ENCODE results near the gene CTNS.

DNA sequence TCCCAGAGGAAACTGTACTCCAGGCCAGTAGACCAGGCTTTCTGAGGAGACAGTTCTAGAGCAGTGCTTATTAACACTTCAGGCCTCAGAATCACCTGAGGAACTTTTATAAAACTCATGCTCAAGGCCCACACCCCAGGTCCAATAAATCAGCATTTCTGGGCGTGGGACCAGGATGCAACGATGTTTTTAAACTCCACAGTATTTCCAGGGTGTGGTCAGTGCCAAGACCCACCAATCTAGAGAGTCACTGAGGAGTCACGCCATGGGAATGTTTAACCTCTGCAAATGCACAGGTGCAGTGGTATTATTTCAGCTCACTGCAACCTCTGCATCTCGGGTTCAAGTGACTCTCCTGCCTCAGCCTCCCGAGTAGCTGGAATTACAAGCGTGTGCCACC is 23.4 kb upstream of the CTNS start:
- TF ChIP-seq, protein P1, sequence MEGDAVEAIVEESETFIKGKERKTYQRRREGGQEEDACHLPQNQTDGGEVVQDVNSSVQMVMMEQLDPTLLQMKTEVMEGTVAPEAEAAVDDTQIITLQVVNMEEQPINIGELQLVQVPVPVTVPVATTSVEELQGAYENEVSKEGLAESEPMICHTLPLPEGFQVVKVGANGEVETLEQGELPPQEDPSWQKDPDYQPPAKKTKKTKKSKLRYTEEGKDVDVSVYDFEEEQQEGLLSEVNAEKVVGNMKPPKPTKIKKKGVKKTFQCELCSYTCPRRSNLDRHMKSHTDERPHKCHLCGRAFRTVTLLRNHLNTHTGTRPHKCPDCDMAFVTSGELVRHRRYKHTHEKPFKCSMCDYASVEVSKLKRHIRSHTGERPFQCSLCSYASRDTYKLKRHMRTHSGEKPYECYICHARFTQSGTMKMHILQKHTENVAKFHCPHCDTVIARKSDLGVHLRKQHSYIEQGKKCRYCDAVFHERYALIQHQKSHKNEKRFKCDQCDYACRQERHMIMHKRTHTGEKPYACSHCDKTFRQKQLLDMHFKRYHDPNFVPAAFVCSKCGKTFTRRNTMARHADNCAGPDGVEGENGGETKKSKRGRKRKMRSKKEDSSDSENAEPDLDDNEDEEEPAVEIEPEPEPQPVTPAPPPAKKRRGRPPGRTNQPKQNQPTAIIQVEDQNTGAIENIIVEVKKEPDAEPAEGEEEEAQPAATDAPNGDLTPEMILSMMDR (conservative IDR thresholded peaks at IDR 0.05): no peak
- no peak for TF ChIP-seq ZFX (IDR thresholded peaks at IDR 0.05)
